Loucy (cell line): ENCODE data around the gene GADD45G.

Experiments used
- CTCF ChIP-seq: fragments of 200-600 bp; sonication (generic); conservative IDR thresholded peaks from 2 replicates; pipeline ENCODE4 v1.5.1; 2014; ENCODE audit warnings: mild to moderate bottlenecking, antibody characterized with exemption, low read length
- EZH2phosphoT487 ChIP-seq: fragments of 200-600 bp; IDR thresholded peaks from 2 replicates; pipeline ENCODE4 v1.6.1; 2018; ENCODE audit warnings: antibody characterized with exemption, mild to moderate bottlenecking, moderate library complexity, borderline replicate concordance

- TF ChIP-seq CTCF: no peak
- no peak for TF ChIP-seq EZH2phosphoT487
Measured at GRCh38 chr9:89555451-89556375, 49.1 kb upstream of the GADD45G start.
